ENCODE measurements around the gene MRPL12.

MRPL12 gene

DNA sequence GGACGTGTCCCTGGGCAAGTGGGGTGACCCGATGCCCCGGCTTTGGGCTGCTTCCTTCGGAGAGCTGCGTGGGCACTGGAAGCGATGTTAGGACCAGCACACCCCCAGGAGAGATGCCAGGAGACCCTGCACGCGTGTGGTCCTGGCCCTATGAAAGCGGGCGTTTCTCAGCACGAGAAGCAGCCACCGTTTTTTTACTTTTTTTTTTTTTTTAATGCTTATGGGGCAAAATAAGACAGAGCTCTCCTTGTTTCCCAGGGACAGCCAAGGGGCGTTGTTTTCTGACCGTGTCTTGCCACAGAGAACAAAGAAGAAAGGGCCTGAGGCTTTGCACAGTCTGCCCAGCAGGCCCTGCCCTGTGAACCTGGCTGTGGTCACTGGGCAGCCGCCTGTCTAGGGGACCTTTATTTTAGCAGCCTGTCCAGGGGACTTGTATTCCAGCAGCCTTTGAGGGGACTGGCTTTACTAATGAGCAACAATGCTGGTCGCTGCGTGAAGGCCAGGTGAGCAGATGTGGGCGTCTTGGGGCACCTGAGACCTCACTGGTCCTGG lies 9.9 kb downstream of the MRPL12 start:
- peak overlapping the region; percentile 83 for H3K4me3 ChIP-seq (ENCODE audit: low read length)
- DNase-seq (ENCODE audit: low read depth, low spot score): no peak

DNA sequence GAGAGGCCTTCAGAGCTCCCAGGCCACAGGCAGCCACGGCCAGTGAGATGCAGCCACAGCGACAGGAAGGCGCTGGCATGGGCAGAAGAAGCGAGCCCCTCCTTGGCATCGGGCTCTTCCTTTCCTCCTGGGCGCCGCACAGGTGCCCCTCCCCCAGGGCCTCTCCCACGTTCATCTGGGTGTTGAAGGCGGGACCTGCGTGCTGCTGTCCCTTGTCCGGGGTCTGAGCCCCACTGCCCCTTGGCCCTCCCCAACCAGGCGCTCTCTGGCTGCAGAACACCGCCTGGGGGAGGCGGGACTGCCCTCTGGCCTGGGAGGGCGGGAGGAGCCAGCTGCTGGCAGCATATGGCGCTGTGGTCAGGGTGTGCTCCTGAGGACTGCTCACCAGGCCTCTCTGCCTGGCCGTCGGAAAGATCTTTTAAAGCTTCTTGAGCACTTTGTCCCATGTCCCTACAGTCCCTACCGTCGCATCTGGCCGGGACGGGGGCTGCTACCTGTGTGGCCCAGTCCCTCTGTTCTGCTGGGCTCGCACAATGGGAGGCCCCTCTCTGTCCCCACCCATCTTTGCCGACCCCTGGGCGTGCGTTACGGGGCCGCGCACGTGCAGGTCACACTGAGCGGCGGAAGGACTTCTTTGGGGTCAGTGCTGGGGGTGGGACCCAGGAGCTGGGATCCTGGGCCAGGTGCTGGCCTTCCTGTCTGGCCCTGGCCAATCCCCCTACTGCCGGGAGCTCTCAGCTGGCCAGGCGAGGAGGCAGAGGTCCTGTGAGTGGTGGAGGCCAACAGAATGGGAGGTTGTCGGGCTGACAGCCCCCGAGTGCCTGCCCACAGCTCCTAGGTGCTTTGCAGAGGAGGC lies 10.6 kb downstream of the MRPL12 start:
- no peak for DNase-seq (ENCODE audit: low read depth, low spot score)
- H3K4me3 ChIP-seq (ENCODE audit: low read length): peak overlapping the region; percentile 83

DNA sequence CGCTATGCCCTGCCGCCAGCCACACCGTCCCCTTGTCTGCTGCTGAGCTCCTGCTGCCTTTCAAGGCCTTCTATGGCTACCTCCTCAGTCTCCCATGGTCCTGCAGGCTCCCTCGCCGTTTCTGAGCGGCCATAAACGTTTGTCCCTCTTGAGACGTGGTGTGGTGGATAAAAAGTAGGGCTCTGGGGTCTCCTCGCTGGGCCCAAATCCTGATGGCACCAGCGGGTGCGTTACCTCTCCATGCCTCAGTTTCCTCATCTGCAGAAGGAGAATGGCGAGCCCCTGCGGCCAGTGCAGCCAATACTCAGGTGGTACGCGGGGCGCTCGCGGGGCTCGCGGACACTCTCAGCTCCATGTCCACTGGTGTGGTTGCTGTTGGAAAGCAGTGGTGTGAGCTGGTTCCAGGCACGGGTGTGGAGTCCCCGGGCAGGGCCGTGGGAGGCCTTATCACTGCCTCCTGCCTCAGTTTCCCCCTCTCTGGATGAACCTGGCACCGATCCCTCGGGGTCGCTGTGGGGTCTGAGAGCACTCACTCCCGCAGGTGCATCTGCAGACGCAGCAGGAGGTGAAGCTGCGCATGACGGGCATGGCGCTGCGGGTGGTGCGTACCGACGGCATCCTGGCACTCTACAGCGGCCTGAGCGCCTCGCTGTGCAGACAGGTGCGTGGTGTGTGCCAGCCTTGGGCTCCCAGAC lies 11.4 kb downstream of the MRPL12 start:
- no peak overlapping the region for H3K4me3 ChIP-seq (ENCODE audit: low read length)
- DNase-seq (ENCODE audit: low read depth, low spot score): no peak

DNA sequence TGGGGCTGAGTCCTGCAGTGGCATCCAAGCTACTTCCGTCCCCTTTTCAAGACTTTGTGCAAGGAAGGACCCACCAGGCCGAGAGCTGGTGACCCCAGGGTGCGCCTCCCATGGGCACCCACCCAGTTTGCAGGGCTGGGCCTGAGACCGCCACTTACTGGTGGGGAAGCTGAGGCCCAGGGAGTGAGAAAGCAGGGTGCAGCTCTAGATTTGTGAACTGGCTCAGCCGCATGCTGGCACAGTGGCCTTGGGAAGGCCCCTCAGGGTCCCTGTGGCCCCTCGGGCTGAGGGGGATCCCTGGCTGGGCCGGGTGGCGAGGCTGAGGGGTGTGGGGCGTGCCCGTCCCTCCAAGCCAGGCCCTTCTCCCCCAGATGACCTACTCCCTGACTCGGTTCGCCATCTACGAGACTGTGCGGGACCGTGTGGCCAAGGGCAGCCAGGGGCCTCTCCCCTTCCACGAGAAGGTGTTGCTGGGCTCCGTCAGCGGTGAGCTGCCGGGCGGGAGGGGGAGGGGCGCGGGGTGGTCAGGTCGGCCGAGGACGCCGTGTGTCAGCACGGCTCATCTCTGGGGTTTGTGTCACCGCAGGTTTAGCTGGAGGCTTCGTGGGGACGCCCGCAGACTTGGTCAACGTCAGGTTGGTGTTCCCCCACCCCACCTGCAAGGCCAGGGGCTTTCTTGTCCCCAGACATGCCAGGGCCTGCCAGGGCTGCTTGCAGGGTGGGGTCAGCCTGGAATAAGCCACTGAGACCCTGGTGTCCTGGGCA lies 12.1 kb downstream of the MRPL12 start:
- DNase-seq (ENCODE audit: low read depth, low spot score): no peak
- H3K4me3 ChIP-seq (ENCODE audit: low read length): no peak overlapping the region

DNA sequence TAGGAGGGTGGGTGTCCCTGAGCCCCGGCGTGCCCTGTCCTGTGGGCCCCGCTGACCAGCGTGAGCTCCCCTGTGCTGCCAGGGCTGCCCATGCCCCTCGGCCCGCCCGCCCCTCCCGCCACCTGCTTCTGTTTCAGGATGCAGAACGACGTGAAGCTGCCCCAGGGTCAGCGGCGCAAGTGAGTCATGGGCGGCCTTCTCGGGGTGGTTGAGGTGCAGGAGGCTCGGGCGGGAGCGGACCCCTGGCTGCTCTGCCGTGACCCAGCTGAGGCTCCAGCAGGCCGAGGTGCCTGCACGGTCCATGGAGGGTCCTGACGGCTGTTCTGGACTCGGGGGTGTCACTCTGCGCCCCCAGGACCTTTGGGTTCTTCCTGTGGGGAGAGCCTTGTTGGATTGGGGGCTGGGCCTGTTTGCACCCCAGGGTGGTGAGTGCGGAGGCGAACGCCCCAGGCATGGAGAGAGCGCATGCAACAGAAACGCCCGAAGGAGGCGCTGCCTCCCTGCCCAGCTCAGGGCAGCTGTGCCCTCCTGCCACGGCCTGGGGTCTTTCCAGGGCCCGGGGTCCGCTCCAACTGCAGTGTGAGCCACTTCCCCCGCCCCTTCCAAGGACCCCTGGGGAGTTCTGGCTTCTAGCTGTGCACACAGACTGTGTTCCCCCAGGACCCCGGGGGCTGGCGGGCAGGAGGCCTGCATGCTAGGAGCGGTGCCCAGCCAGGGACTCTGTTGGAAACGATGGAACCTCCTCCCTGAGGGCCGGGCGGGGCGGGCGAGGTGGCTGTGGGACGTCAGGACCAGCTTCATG lies 12.9 kb downstream of the MRPL12 start:
- no peak overlapping the region for H3K4me3 ChIP-seq (ENCODE audit: low read length)
- no peak for DNase-seq (ENCODE audit: low read depth, low spot score)

DNA sequence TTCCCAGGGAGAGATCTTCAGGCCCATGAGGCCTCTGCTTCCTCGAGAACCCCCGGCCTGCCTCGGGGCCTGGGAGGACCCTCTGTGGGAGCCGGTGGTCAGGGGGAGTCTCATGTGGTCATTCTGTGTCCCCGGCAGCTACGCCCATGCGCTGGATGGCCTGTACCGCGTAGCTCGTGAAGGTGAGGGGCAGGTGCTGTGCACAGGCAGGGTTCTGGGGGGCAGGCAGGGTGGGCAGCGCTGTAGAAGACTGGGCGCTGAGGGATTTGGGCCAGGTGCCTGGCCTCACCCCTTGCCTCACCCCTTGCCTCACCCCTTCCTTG lies 13.5 kb downstream of the MRPL12 start:
- no peak for DNase-seq (ENCODE audit: low read depth, low spot score)
- no peak overlapping the region for H3K4me3 ChIP-seq (ENCODE audit: low read length)

DNA sequence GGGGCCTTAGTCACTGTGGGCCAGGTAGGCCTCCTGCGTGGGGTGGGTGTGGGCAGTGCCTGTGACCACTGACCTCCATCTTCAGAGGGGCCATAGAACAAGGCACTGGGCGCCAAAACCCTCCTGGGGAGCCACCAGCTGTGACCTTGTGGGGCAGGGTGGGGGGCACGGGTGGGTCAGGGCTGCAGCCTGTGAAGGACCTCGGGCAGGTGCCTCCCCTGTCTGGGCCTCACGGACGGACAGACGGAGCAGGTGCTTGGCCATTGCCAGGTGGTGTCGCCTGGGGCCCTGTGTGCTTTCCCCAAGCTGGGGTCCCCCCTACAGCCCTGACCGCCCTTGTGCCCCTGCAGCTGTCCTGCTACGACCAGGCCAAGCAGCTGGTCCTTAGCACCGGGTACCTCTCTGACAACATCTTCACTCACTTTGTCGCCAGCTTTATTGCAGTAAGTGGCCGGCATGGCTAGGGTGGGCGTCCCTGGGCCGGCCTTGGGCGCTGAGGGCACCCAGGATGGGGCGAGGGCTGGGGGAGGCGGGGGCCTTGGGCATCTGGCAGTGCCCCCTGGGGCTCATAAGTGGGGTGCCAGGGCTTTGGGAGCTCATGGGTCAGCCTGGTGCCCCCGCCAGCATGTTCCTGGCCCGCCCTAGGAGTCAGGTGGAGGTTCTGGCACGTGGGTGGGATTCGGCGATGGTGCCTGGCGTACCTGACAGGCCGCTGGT lies 14.0 kb downstream of the MRPL12 start:
- no peak overlapping the region for H3K4me3 ChIP-seq (ENCODE audit: low read length)
- no peak for DNase-seq (ENCODE audit: low read depth, low spot score)

DNA sequence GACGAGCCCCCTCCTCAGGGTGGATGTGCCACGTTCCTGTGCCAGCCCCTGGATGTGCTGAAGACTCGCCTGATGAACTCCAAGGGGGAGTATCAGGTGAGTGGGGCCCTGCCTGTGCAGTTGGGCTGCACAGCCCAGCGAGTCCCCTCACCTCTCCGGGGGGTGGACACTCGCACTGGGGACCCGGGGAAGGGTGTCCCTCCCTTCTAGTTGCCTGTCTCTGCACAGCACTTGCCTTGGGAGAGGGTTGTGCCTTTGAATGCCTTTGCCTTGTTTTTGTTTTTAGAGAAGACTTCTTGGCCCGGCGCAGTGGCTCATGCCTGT lies 14.6 kb downstream of the MRPL12 start:
- DNase-seq (ENCODE audit: low read depth, low spot score): no peak
- no peak overlapping the region for H3K4me3 ChIP-seq (ENCODE audit: low read length)

DNA sequence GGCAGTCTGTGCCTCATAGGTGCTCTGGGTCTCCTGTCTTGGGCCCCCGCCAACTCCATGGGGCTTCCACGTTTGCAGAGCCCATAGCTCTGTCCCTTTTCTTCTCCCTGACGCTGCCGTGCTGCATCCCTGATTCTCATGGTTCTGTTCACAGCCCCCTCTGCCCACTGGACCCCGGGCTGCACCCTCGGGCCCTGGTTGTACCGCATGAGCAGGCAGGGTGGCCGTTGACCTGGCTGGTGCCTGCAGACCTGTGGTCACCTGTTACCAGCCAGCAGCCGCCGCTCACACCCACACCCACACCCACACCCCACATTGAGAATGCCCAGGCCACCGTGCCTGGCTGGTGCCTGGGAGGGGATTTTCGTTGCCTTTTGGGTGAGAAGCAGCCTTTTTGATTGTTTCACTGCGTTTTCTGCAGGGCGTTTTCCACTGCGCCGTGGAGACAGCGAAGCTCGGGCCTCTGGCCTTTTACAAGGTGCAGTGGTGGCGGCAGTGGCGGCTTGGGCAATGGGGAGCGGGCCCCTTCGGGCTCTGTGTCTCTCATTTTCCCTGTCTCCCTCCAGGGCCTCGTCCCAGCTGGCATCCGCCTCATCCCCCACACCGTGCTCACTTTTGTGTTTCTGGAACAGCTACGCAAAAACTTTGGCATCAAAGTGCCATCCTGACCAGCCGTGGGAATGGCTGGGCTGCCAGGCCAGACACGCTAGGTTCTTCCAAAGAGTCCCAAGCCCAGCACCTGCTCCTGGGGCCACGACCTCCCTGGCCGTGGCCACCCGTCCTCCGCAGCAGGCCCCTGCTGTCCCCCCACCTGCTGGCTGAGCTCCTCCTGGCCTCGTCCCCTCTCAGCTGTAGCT lies 16.5 kb downstream of the MRPL12 start:
- no peak overlapping the region for H3K4me3 ChIP-seq (ENCODE audit: low read length)
- DNase-seq (ENCODE audit: low read depth, low spot score): no peak

DNA sequence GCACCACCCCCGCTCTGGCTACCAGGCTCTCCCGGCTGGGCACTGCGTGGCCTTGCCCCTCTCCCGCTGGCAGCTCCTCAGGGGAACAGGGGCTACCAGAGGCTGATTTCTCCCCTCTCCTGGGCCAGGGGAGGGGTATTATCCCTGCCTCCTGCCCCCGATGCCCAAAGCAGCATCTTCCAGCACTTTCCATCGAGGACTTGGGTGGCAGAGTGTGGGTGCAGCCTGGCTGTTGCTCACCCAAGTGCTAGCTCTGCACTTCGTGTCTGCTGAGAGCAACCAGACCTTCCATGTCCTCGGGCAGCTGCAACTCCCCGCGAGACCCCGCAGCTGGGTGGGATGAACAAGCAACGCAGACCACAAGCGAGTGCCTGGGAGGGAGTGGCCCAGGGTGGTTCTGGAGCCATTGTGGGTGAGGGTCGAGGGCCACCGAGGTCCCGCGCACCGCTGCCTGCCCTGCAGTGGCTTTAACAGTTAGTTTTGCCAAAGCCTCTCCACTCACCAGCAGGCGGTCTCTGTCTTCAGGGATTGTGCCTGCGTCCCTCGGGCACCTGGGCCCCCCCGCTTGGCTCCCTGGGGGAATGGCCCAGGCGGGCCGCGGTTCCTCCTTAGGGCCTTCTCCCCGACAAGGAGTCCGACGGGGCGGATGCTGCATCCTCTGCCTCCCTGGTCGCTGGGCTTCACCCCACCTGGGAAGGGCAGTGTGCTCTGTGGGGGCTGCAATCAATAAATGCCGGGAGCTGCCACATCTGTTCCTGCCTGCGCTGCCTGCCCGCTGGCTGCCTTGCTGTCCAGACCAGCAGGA lies 17.3 kb downstream of the MRPL12 start:
- no peak overlapping the region for H3K4me3 ChIP-seq (ENCODE audit: low read length)
- no peak for DNase-seq (ENCODE audit: low read depth, low spot score)

DNA sequence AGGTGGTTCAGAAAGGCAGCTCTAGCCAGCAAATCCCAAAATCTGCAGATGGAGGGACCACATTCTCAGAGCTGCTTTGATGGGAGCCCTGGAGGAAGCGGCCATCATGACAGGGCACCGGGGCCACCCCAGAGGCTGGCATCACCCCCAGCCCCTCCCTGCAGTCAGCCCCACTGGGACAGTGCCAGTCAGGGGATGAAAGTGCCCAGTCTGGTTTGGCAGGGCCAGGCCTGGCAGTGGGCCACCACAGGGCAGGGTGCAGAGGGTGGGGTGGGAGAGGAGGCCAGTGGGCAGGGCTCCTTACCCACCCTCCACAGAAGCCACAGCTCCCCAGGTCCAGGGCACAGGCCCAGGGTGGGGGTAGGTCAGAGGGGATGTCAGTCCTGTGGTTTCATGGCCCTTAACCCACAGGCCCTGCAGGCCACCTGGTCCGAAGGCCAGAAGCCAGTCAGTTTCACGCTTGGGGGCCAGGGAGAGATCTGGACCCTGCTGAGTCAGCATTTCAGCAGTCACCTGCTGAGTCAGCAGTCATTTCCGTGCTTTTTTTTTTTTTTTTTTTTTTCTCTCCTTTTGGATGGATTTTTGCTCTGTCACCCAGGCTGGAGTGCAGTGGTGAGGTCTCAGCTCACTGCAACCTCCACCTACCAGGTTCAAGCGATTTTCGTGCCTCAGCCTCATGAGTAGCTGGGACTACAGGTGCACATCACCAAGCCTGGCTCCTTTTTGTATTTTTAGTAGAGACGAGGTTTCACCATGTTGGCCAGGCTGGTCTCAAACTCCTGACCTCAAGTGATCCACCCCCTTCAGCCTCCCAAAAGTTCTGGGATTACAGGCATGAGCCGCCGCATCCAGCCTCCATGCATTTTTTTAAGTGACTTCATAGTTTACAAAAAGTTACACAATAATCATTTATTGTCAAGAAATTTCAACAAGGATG lies 19.3 kb downstream of the MRPL12 start:
- H3K4me3 ChIP-seq (ENCODE audit: low read length): no peak overlapping the region
- no peak for DNase-seq (ENCODE audit: low read depth, low spot score)

DNA sequence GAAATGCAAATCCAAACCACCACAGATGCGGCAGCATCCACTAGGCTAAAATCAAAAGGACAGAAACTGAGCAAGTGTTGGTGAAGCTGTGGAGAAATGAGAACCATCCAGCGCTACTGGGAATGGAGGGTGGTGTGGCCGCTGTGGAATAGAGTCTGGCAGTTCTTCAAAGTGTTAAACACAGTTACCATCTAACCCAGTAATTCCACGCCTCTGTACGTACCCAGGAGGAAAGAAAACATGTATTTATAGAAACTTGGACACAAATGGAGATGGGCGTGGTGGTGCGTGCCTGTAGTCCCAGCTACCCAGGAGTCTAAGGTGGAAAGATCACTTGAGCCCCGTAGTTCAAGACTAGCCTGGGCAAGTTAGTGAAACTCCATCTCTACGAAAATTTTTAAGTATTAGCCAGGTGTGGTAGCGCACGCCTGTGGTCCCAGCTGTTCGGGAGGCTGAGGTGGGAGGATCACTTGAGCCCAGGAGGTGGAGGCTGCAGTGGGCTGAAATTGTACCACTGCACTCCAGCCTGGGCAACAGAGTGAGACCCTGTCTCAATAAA lies 20.6 kb downstream of the MRPL12 start:
- no peak for DNase-seq (ENCODE audit: low read depth, low spot score)
- H3K4me3 ChIP-seq (ENCODE audit: low read length): no peak overlapping the region

DNA sequence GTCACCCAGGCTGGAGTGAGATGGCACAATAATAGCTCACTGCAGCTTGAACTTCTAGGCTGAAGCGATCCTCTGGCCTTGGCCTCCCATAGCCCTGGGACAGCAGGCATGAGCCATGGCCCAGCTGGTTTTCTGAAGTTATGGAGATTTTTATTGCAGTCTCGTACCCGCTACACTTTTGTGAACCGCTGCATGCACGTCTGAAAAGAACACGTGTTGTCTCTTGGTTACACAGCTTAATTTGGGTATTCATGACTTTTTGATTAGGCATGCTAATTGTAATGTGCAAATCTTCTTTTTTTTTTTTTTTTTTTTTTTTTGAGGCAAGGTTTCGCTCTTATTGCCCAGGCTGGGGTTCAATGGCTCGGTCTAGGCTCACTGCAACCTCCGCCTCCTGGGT lies 22.3 kb downstream of the MRPL12 start:
- DNase-seq (ENCODE audit: low read depth, low spot score): no peak
- no peak overlapping the region for H3K4me3 ChIP-seq (ENCODE audit: low read length)

DNA sequence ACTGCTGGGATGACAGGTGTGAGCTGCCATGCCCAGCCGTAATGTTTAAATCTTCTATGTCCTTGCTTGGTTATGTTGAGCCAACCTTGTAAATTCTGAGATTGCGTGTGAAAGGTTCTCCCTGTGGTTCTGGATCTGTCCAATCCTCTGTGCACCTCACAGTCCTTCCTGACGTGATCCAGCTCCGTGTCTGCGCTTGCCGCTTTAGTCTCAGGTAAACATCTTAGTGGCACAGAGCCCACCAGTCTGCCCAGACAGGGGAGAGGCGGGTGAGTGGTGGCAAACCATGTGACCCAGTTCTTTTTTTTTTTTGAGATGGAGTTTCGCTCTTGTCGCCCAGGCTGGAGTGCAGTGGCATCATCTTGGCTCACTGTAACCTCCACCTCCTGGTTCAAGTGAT lies 22.8 kb downstream of the MRPL12 start:
- H3K4me3 ChIP-seq (ENCODE audit: low read length): no peak overlapping the region
- DNase-seq (ENCODE audit: low read depth, low spot score): no peak

DNA sequence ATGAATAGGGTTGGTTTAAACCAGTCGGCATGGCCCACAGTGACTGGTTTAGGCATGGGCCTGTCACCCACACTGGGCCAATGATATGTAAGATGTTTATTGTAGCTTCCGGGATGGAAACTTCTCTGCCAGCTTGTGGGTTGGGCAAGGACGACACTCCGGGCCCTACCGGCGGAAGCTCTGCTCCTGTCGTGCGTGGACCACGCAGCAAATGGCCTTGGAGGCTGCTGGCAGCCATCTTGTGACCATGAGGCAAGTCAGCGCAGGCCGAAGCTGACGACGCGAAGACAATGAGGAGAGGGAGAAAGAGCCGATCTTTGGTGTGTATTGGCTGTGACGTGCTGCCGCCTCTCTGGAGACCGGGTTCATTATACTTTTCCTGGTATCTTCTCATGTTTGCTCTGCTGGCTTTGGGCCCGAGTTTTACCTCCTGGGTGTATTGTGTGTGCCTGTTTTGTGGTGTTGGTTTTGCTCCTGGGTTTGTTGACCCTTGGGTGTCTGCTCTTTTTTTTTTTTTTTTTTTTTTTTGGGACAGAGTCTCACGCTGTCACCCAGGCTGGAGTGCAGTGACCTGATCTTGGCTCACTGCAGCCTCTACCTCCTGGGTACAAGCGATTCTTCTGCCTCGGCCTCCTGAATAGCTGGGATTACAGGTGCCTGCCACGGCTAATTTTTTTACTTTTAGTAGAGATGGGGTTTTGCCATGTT lies 24.3 kb downstream of the MRPL12 start:
- no peak for DNase-seq (ENCODE audit: low read depth, low spot score)
- H3K4me3 ChIP-seq (ENCODE audit: low read length): no peak overlapping the region

All from Jurkat, Clone E6-1 (cell line).